Trophoblast cell (in vitro differentiated cells and primary cell): ENCODE results near the gene MYO5C.

Experiments
- DNase-seq, 2 donors: peaks; one replicate each; pipeline ENCODE4 v3.0.0-alpha.2; 2016
- H2AFZ ChIP-seq: 2 replicates; pipeline ENCODE4 v1.6.1; 2013; ENCODE audit warnings: low read length, moderate library complexity, mild to moderate bottlenecking; ENCODE audit not compliant: insufficient read depth, poor library complexity
- H2AK5ac ChIP-seq: 2 replicates; pipeline ENCODE4 v1.6.1; 2013; ENCODE audit warnings: mild to moderate bottlenecking, low read length
- H2BK120ac ChIP-seq: 2 replicates; pipeline ENCODE4 v1.6.1; 2013; ENCODE audit warnings: low read length, mild to moderate bottlenecking, moderate library complexity; ENCODE audit not compliant: insufficient read depth, poor library complexity
- H2BK12ac ChIP-seq: 2 replicates; pipeline ENCODE4 v1.6.1; 2013; ENCODE audit warnings: mild to moderate bottlenecking, low read length, moderate library complexity
- H2BK5ac ChIP-seq: 2 replicates; pipeline ENCODE4 v1.6.1; 2013; ENCODE audit warnings: low read length, low read depth, moderate library complexity, mild to moderate bottlenecking; ENCODE audit not compliant: poor library complexity
- H3K14ac ChIP-seq: 2 replicates; pipeline ENCODE4 v1.6.1; 2013; ENCODE audit warnings: mild to moderate bottlenecking, low read length
- H3K18ac ChIP-seq: 2 replicates; pipeline ENCODE4 v1.6.1; 2013; ENCODE audit warnings: mild to moderate bottlenecking, low read length
- H3K23ac ChIP-seq: 2 replicates; pipeline ENCODE4 v1.6.1; 2013; ENCODE audit warnings: low read length
- H3K27ac ChIP-seq: 2 replicates; pipeline ENCODE4 v1.5.1; 2013; ENCODE audit warnings: low read depth, mild to moderate bottlenecking, inconsistent platforms, low read length, moderate library complexity
- H3K27me3 ChIP-seq: 2 replicates; pipeline ENCODE4 v1.6.1; 2013; ENCODE audit warnings: inconsistent platforms, mild to moderate bottlenecking, low read length, moderate library complexity; ENCODE audit not compliant: insufficient read depth
- H3K36me3 ChIP-seq, 2 experiments: 1 replicate in 1 of 2; 2 replicates in 1 of 2; pipeline ENCODE4 v1.6.1; 2013; ENCODE audit warnings: low read length in 2 of 2, mild to moderate bottlenecking in 2 of 2, moderate library complexity in 1 of 2; ENCODE audit not compliant: insufficient read depth in 2 of 2, control insufficient read depth in 1 of 2
- H3K4ac ChIP-seq: 2 replicates; pipeline ENCODE4 v1.6.1; 2013; ENCODE audit warnings: low read depth, mild to moderate bottlenecking, low read length, moderate library complexity
- H3K4me1 ChIP-seq, 2 experiments: 1 replicate in 1 of 2; 2 replicates in 1 of 2; pipeline ENCODE4 v1.6.1; 2013; ENCODE audit warnings: low read length in 2 of 2, mild to moderate bottlenecking in 2 of 2, moderate library complexity in 1 of 2; ENCODE audit not compliant: insufficient read depth in 2 of 2, control insufficient read depth in 1 of 2
- H3K4me2 ChIP-seq: 2 replicates; pipeline ENCODE4 v1.6.1; 2013; ENCODE audit warnings: inconsistent platforms, mild to moderate bottlenecking, low read length, moderate library complexity
- H3K4me3 ChIP-seq: 2 replicates; pipeline ENCODE4 v1.5.1; 2013; ENCODE audit warnings: mild to moderate bottlenecking, low read depth, low read length, inconsistent platforms
- H3K79me1 ChIP-seq: one replicate; pipeline ENCODE4 v1.6.1; 2013; ENCODE audit warnings: low read length
- H3K79me2 ChIP-seq: 2 replicates; pipeline ENCODE4 v1.6.1; 2013; ENCODE audit warnings: low read length, mild to moderate bottlenecking; ENCODE audit not compliant: control insufficient read depth, insufficient read depth, poor library complexity
- H3K9ac ChIP-seq: 2 replicates; pipeline ENCODE4 v1.6.1; 2013; ENCODE audit warnings: mild to moderate bottlenecking, low read length
- H3K9me3 ChIP-seq: 2 replicates; pipeline ENCODE4 v1.6.1; 2013; ENCODE audit warnings: low read depth, mild to moderate bottlenecking, control low read depth, inconsistent platforms, low read length; ENCODE audit not compliant: insufficient read depth
- H4K12ac ChIP-seq: 2 replicates; pipeline ENCODE4 v1.6.1; 2013; ENCODE audit warnings: low read depth, mild to moderate bottlenecking, low read length, moderate library complexity
- H4K8ac ChIP-seq: 2 replicates; pipeline ENCODE4 v1.6.1; 2013; ENCODE audit warnings: low read depth, mild to moderate bottlenecking, low read length, moderate library complexity
- H4K91ac ChIP-seq: one replicate; pipeline ENCODE4 v1.6.1; 2013; ENCODE audit warnings: low read depth, mild to moderate bottlenecking, low read length, moderate library complexity
- WGBS: extraction: QIAGEN DNeasy Blood & Tissue Kit; methylation state at CpG from one replicate; pipeline ENCODE4 v1.1.7; 2013; ENCODE audit warnings: missing lambda C conversion rate; ENCODE audit not compliant: insufficient read length, insufficient coverage; ENCODE audit errors: extremely low coverage; 5-methylcytosine and 5-hydroxymethylcytosine counted together

The MYO5C gene

DNA sequence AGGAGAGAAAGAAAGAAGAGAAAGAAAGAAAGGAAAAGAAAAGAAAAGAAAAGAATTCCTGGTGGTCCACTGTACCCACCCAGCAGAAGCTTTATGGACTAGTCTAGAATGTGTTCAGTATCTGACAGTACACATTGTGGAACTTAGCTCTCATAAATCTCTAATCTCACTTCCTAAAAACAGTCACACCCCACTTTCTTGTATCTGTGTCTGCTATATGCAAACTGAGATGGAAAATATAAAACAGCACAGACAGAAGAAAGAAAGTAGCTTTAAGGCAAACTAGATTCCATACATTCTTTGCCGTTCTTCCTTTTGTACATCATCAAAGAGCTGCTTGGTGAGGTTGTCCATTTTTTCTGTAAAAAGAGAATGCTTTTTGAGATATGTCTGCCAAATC is 63.3 kb downstream of the MYO5C start:
- Histone ChIP-seq H3K79me1 (peaks cover 9% of the 10 kb centered on the region), H3K4me2 (no peak overlapping the region), H3K9me3 (peaks cover 2% of the 10 kb centered on the region), H3K27me3 (no peaks in the 10 kb centered on the region), H4K91ac (no peak overlapping the region), H2BK5ac (no peak overlapping the region), H3K79me2 (no peaks in the 10 kb centered on the region), H3K27ac (no peak overlapping the region), H2BK120ac (no peak overlapping the region), H2BK12ac (no peak overlapping the region), H3K23ac (no peak overlapping the region), H2AK5ac (no peak overlapping the region), H3K9ac (no peak overlapping the region), H3K4ac (no peak overlapping the region), H4K12ac (no peak overlapping the region), H3K4me3 (no peak overlapping the region), H4K8ac (no peak overlapping the region), H3K18ac (no peak overlapping the region), H3K4me1 (peaks cover 11 to 16% of the 10 kb centered on the region in 2 experiments), H3K36me3 (no peaks in the 10 kb centered on the region), H3K14ac (no peak overlapping the region), H2AFZ (no peak overlapping the region)
- no CpG with 5 or more reads among the region's 1 CpG for WGBS
- peak in 1 of 2 donors; percentile 40 for DNase-seq

GRCh38 chr15:52230073-52230472 is 65.5 kb downstream of the MYO5C start:
- WGBS = no CpG with 5 or more reads among the region's 1 CpG
- no peak overlapping the region for H3K9ac ChIP-seq
- H3K23ac ChIP-seq = no peak overlapping the region
- no peak overlapping the region for H4K12ac ChIP-seq
- H3K4ac ChIP-seq = no peak overlapping the region
- H2AK5ac ChIP-seq = no peak overlapping the region
- DNase-seq = no peak
- H2BK12ac ChIP-seq = no peak overlapping the region
- peaks cover 9% of the 10 kb centered on the region for H3K79me1 ChIP-seq
- no peak overlapping the region for H4K91ac ChIP-seq
- H2AFZ ChIP-seq = no peak overlapping the region
- no peak overlapping the region for H3K4me3 ChIP-seq
- H3K36me3 ChIP-seq = no peaks in the 10 kb centered on the region
- no peak overlapping the region for H2BK5ac ChIP-seq
- H3K14ac ChIP-seq = no peak overlapping the region
- H3K4me2 ChIP-seq = no peak overlapping the region
- H2BK120ac ChIP-seq = peak overlapping the region; percentile 63
- H3K79me2 ChIP-seq = no peaks in the 10 kb centered on the region
- no peaks in the 10 kb centered on the region for H3K27me3 ChIP-seq
- H3K27ac ChIP-seq = no peak overlapping the region
- H3K9me3 ChIP-seq = peaks cover 2% of the 10 kb centered on the region
- peaks cover 8 to 11% of the 10 kb centered on the region in 2 experiments for H3K4me1 ChIP-seq
- no peak overlapping the region for H3K18ac ChIP-seq
- no peak overlapping the region for H4K8ac ChIP-seq

GRCh38 chr15:52228921-52229320 is 66.7 kb downstream of the MYO5C start:
- no CpG with 5 or more reads among the region's 8 CpGs for whole genome bisulfite sequencing
- H3K4me1 ChIP-seq = peaks cover 2 to 5% of the 10 kb centered on the region in 2 experiments

GRCh38 chr15:52227456-52227855 is 68.1 kb downstream of the MYO5C start:
- H2BK5ac ChIP-seq = no peak overlapping the region
- H3K4ac ChIP-seq = no peak overlapping the region
- no peak overlapping the region for H3K27ac ChIP-seq
- no peak overlapping the region for H3K23ac ChIP-seq
- H4K12ac ChIP-seq = no peak overlapping the region
- no CpG with 5 or more reads among the region's 5 CpGs for WGBS
- peak; percentile 82 to 92 for DNase-seq
- no peak overlapping the region for H2BK12ac ChIP-seq
- H3K9ac ChIP-seq = no peak overlapping the region
- no peak overlapping the region for H2AK5ac ChIP-seq
- H3K79me2 ChIP-seq = no peaks in the 10 kb centered on the region
- no peaks in the 10 kb centered on the region for H3K27me3 ChIP-seq
- no peak overlapping the region for H3K4me2 ChIP-seq
- no peak overlapping the region for H3K4me3 ChIP-seq
- H2BK120ac ChIP-seq = no peak overlapping the region
- H3K79me1 ChIP-seq = peaks cover 3% of the 10 kb centered on the region
- no peak overlapping the region for H3K14ac ChIP-seq
- no peak overlapping the region for H4K91ac ChIP-seq
- no peaks in the 10 kb centered on the region for H3K36me3 ChIP-seq
- H3K4me1 ChIP-seq = no peaks in the 10 kb centered on the region
- no peak overlapping the region for H4K8ac ChIP-seq
- H2AFZ ChIP-seq = no peak overlapping the region
- no peak overlapping the region for H3K18ac ChIP-seq
- no peaks in the 10 kb centered on the region for H3K9me3 ChIP-seq

More at GRCh38 chr15:52228921-52229320, 66.7 kb downstream of the MYO5C start:
- H3K14ac ChIP-seq = no peak overlapping the region
- no peaks in the 10 kb centered on the region for H3K27me3 ChIP-seq
- no peak overlapping the region for H3K23ac ChIP-seq
- no peak overlapping the region for H3K9ac ChIP-seq
- no peak overlapping the region for H4K8ac ChIP-seq
- no peaks in the 10 kb centered on the region for H3K79me2 ChIP-seq
- no peak overlapping the region for H4K12ac ChIP-seq
- H3K79me1 ChIP-seq = peaks cover 5% of the 10 kb centered on the region
- no peak overlapping the region for H2BK5ac ChIP-seq
- no peak overlapping the region for H2AFZ ChIP-seq
- H3K4ac ChIP-seq = no peak overlapping the region
- H2AK5ac ChIP-seq = no peak overlapping the region
- peak; percentile 97 for DNase-seq
- H3K27ac ChIP-seq = no peak overlapping the region
- H3K4me3 ChIP-seq = no peak overlapping the region
- H4K91ac ChIP-seq = no peak overlapping the region
- no peak overlapping the region for H3K4me2 ChIP-seq
- no peak overlapping the region for H3K18ac ChIP-seq
- H3K9me3 ChIP-seq = no peaks in the 10 kb centered on the region
- no peak overlapping the region for H2BK12ac ChIP-seq
- H2BK120ac ChIP-seq = no peak overlapping the region
- H3K36me3 ChIP-seq = no peaks in the 10 kb centered on the region
